Muscle of arm (tissue), 12 donors: ENCODE measurements around the gene RASSF4. TPM values are rescaled to one million over a fixed set of nuclear protein-coding genes. Genes with fewer than 3 reads are reported as not detected.

Experiments used
- DNase-seq: peaks from one replicate; pipeline ENCODE4 v3.0.0-alpha.2; 2013
- polyA plus RNA-seq, 12 donors: library from polyadenylated mRNA; unstranded; fragments of 120-200 nt; gene quantifications; one replicate each; pipeline ENCODE4 v1.2.1, GENCODE V29; 2013; ENCODE audit not compliant: insufficient read length in 12 of 12

The RASSF4 gene
- polyA plus RNA-seq, 12 donors: 47.9 to 120 (median 68.5) TPM; not detected in 1

DNA sequence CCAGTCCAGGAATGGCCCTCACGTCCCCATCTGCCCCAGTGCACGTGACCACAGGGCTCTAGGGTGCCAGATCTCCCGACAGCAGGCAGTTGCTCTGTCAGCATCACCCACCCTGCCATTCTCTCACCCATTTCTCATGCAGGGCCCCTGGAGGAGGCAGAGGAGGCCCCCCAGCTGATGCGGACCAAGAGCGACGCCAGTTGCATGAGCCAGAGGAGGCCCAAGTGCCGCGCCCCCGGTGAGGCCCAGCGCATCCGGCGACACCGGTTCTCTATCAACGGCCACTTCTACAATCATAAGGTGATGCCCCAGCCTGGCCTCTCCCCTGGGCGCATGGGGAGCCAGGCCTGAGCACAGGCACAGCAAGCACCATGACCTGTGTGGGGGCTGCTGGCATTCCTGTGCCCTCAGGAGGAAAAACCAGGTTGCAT is 25.1 kb downstream of the RASSF4 start:
- DNase-seq: no peak

DNA sequence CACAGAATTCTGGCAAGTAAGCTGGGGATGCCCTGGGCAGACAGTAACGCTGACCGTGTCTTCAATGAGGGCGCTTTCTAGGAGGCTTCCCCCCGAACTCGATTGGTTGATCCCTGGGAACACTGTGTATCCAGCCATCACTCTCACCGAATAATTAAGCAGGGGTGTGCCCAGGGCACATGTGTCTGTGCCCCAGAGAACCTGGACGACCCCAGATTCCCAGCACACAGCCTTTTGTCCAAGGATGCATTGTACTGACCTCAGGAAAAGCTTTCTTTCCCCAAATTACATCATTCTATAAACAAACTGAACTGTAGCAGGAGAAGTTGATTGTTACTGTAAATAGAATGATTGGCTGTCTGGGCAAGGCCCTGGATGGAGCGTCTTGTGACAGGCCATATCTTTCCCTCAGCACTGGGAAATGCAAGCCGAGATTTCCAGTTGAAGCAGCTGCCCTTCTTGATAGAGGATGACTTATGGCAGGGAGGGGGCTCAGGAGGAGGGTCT is 25.6 kb downstream of the RASSF4 start:
- DNase-seq: no peak

GRCh38 chr10:44986179-44986578 is 26.6 kb downstream of the RASSF4 start:
- no peak for DNase-seq

- DNase-seq: peak; percentile 43
These were observed 27.1 kb downstream of the RASSF4 start for GRCh38 chr10:44986670-44987069.

DNA sequence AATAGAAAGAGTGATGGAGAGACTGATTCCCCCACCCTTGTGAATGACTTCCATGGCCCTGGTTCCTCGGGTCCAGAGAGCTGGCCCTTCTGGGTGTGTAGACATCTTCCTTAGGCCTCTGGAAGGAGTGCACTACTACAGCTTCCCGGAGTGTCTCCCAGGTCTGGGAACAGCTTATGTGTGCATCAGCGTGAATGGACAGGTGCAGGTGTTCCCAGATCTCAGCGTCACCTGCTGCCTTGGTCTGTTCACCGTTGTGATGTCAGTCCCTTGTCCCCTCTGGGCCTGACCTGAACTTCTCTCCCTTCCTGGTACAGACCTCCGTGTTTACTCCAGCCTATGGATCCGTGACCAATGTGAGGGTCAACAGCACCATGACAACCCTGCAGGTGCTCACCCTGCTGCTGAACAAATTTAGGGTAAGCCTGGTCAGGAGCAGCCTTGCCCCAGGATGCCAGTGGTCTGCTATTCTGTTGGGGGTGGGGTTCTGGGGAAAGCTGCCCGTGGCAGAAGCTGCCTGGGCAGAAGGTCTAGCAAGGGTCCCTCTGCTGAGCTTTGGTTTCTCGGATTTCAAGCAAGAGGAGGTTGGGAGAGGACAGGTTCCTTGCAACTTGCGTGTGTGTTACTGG is 29.5 kb downstream of the RASSF4 start:
- no peak for DNase-seq

DNA sequence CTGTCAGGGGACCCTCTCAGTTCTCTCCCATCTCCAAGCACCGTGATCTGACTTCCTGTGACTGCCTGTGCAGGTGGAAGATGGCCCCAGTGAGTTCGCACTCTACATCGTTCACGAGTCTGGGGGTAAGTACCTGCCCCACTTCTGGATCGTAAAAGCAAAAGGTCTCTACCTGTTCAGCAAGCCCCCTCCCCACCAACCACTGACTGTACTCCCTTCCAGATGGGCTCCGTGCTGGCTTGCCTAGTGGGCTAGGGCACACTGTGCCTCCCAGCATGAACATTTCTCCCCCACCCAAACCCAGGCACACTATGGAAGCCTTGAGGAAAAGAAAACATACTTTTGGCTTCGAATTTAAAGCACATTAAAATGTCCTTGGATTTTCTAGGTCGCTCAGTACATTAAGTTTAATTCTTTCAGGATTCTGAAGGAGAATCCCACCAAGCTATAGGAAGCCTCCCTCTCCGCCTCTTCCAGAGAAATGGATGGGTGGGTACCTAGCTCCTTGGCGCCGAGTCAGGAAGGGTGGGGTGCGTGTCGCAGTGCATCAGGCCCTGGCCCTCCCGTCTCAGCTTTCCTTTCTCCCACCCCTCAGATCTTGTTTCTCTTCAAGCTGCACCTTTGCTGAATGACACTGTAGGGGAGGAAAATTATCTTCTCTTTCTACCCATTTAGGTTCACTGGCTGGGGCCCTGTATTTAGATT is 30.1 kb downstream of the RASSF4 start:
- DNase-seq: no peak

- DNase-seq: no peak
These were observed 30.7 kb downstream of the RASSF4 start for GRCh38 chr10:44990302-44990655.

DNA sequence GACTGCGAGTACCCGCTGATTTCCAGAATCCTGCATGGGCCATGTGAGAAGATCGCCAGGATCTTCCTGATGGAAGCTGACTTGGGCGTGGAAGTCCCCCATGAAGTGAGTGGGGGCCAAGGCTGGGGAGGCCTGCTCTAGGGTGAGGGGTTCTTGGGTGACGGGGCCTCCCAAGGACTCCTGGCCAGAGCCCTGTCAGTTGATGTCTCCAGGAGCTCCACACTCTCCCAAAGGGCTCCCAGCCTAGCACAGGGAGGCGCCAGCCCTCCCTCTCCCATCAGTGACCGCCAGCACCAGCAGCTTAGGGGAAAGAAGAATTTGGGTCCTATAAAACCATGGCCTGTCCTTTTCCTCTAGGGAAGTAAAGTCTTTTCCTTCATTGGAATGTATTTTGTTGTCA is 31.4 kb downstream of the RASSF4 start:
- no peak for DNase-seq

DNA sequence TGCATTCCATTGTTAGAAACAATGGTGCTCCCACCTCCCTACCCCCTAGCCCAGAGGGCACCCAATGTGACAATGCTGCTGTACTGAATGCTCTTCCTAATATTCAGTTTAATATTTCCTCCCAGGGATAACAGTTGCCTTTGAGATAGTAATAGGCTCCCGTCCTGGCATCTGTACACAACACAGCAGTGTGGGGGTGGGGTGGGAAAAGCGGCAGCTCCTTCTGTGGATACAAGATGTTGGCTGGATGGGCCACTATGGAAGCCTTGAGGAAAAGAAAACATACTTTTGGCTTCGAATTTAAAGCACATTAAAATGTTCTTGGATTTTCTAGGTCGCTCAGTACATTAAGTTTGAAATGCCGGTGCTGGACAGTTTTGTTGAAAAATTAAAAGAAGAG is 32.0 kb downstream of the RASSF4 start:
- no peak for DNase-seq

- no peak for DNase-seq
These were observed 32.6 kb downstream of the RASSF4 start for GRCh38 chr10:44992070-44992731.

DNA sequence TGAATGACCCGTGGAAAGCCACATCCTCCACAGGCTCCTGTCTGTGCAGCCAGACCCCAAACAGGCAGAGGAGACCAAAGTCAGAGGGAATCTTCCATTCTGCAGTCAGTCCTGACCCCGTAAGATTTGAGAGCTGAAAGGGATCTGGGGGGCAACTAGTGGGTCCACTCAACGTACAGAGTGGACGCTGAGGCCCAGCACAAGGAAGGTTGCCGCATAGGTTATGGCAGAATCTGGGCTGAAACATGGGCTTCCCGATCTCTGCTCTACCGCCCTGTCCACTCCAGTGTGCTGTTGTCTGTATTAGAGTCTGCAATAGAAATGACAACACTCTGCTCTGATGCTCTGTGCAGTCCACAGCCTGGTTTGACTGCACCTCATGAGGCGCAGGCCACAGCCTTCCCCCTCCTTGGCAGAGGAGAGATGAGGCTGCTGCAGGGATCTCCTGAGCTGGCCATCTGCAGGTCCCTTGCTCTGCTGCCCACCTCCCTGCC is 33.2 kb downstream of the RASSF4 start:
- no peak for DNase-seq

GRCh38 chr10:44993226-44993921 is 33.8 kb downstream of the RASSF4 start:
- DNase-seq: no peak

- no peak for DNase-seq
These were observed 34.5 kb downstream of the RASSF4 start for GRCh38 chr10:44993922-44994751.

DNA sequence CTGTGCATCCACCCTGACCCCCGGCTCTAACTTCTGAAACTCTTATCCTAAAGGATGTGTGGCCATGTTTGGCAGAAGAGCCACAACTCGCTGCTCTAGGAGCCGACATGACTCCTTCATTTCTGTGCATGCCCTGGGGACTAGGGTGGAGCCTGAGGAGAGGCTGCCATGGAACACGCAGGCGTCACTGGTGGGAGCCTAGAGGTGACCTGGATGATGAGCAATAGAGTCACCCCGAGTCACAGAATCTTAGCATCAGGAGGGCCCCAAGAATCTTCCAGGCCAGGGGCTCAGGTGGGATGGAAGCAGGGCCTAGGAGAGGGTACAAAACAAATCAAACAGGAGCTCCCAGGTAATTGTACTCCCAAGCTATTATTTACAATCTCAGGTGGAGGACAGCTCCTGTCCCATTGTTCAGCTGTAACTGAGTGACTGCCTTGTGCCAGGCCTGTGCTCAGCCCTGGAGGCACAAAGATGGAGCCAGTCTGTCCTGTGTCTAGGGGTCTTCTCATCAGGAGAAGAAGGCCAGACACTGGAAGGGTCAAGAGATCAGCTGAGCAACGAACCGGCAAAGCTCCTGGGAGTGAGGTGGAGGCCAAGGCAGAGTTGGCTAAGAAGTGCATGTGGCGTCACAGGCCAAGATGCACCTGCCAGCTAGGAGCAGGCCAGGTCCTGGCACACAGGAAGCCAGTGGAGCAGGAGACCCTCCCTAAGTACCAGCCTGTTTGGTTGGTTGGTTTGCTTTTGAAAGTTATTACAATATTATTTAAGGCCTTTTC is 35.3 kb downstream of the RASSF4 start:
- no peak for DNase-seq

GRCh38 chr10:44995581-44995913 is 35.9 kb downstream of the RASSF4 start:
- no peak for DNase-seq

- DNase-seq: peak; percentile 52
These were observed 36.5 kb downstream of the RASSF4 start for GRCh38 chr10:44995914-44996669.

DNA sequence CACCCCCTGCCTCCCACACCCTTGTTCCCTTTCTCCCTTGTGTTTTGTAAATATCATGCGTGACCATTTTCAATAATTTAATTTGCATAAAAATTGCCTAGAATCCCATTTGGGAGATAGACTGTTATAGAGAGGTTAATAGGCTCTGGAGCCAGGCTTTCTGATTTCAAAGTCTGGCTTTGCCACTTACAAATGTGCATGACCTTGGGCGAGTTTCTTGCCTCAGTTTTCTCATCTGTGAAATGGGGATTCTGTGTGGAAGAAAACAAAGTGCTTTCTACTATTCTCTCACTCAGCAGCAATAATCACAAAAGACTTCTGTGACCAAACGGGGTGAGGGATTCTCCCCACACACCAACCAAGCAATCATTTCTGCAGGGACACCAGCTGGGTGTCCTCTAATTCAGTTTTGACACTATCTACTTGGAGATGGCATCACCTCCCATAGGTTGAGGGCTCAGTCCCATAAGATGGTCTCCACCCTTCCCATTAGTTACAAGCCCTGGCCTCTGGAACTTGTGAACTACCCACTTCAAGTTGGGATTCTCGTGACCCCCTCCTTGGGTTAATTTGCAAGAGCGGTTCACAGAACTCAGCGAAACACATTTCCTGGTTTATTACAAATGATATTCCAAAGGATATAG is 37.6 kb downstream of the RASSF4 start:
- no peak for DNase-seq

GRCh38 chr10:44998146-44998631 is 38.6 kb downstream of the RASSF4 start:
- no peak for DNase-seq

DNA sequence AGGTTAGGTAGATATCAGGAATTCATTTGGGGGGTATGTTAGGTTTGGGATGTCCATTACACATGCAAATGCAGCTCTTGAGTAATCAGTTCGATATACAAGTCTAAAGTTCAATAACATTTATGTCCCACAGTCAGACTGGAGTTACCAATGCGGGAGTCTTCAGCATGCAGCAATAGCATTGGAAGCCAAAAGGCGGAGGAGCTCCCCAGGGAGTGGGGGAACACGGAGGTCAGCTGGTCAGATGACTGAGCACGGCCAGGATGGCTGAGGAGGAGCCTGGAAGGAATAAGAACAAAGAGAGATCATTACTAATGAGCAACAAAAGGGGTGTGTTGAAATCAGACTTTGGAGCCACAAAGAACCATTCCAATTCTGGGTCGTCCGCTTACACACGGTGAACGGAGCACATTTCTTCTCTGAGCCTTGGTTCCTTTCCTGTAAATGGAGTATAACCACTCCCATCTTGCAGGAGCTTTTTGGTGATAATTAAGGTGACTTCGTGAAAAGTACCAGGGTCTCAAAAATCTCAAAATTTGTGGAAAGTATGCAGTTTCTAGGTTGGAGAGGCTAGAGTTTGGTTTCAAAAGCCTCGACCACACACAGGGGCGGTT is 40.6 kb downstream of the RASSF4 start:
- peak; percentile 66 for DNase-seq
